Naive B cell (primary cell): Measurements from ENCODE around the gene RPP25L. TPM values are rescaled to one million over a fixed set of nuclear protein-coding genes. Genes with fewer than 3 reads are reported as not detected.

ENCODE experiments used
- ATAC-seq, 2 donors: fragments of 150-1000 bp; cut with Tn5 transposase; 2 replicates each; pipeline ENCODE4 v1.10.0; 2021; ENCODE audit warnings: low read depth in 2 of 2, mild to moderate bottlenecking in 2 of 2, moderate library complexity in 2 of 2
- DNase-seq: peaks from one replicate; pipeline ENCODE4 v3.0.0; 2022
- H3K27ac Mint-ChIP-seq, 6 donors: one replicate each; pipeline ENCODE4 v1.8.0; 2020 to 2022; ENCODE audit warnings: mild to moderate bottlenecking in 6 of 6, mixed read lengths in 6 of 6, moderate library complexity in 5 of 6, inconsistent platforms in 2 of 6
- H3K27me3 Mint-ChIP-seq, 3 donors: one replicate each; pipeline ENCODE4 v1.8.0; 2021 to 2022; ENCODE audit warnings: mixed read lengths in 3 of 3, mild to moderate bottlenecking in 1 of 3
- H3K36me3 Mint-ChIP-seq, 2 donors: one replicate each; pipeline ENCODE4 v1.8.0; 2020 to 2022; ENCODE audit warnings: mixed read lengths in 2 of 2, inconsistent platforms in 1 of 2, mild to moderate bottlenecking in 1 of 2
- H3K4me1 Mint-ChIP-seq, 3 donors: one replicate each; pipeline ENCODE4 v1.8.0; 2020 to 2022; ENCODE audit warnings: mixed read lengths in 3 of 3, inconsistent platforms in 1 of 3, mild to moderate bottlenecking in 1 of 3, moderate library complexity in 1 of 3
- H3K4me3 Mint-ChIP-seq, 8 donors: one replicate each; pipeline ENCODE4 v1.8.0; 2020 to 2022; ENCODE audit warnings: mild to moderate bottlenecking in 8 of 8, mixed read lengths in 8 of 8, moderate library complexity in 8 of 8, inconsistent platforms in 2 of 8
- H3K9me3 Mint-ChIP-seq, 7 donors: one replicate each; pipeline ENCODE4 v1.8.0; 2020 to 2022; ENCODE audit warnings: mixed read lengths in 7 of 7, mild to moderate bottlenecking in 5 of 7, inconsistent platforms in 2 of 7, moderate library complexity in 1 of 7
- polyA plus RNA-seq, 6 donors: library from polyadenylated mRNA; unstranded; fragments of 300-500 nt; fragmentation: Illumina TruSeq; gene quantifications; one replicate each; pipeline ENCODE4 v1.2.3, GENCODE V29; 2021; ENCODE audit warnings: low read depth in 6 of 6

RPP25L gene
- polyA plus RNA-seq, 6 donors from 2014 or later = 25.1 to 50.6 (median 43.7) TPM

DNA sequence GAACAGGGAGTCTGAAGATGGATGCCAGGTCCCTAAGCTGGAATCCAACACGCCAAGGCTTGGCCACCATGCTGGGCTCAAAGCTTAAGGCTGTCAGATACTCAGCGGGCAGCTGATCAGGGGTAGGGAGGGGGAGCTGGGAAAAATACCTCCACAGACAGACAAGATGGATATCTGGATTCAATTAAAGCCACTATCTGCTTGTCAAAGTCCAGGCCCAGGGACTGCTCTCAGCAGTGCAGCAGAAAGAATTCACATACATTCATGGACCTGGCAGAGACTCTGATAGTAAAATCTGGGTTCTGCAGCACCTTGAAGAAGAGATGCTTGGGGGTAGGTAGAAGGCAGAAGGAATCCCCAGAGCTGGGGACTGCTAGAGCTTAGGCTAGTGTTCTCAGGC, 3.2 kb upstream of the RPP25L start:
- Mint-ChIP-seq H3K9me3 (peaks cover 0 to 2% (median 0%) of the 10 kb centered on the region in 7 donors), H3K4me1 (peaks cover 29 to 44% (median 34%) of the 10 kb centered on the region in 3 donors), H3K27me3 (no peaks in the 10 kb centered on the region), H3K4me3 (peak overlapping the region in 1 of 8 donors; percentile 11), H3K36me3 (peaks cover 13 to 24% of the 10 kb centered on the region in 2 donors), H3K27ac (no peak overlapping the region)
- DNase-seq (no peak), ATAC-seq (no peak)

DNA sequence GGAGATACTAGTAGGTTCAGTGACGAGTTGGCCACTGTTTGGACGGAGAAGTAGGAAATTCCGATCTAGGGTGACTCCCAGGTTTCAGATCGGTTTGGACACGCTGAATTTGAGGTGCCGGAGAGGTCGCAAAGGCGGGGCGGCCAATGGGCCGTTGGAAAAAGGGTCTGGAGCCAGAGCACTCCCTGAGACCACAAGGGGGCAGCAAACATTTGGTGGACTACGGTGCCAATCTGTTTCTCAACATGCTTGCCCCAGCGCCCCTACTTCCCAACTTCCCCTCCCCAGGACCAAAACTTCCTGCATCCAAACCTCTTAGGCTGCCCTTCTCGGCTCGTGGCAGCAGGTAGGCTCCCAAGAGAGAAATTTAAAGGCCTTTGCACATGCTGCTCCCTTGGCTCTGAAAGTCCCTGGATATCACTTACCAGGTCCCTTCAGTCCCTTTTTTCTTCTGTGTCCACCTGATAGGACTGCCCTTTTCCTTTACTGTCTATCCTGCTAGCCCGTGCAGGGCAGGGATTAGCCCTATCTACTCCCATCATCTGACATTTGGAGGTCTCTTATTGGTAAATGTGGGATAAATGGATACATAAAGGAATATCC, 992 bp upstream of the RPP25L start:
- H3K36me3 Mint-ChIP-seq = peaks cover 13 to 24% of the 10 kb centered on the region in 2 donors
- H3K9me3 Mint-ChIP-seq = peaks cover 0 to 2% (median 0%) of the 10 kb centered on the region in 7 donors
- ATAC-seq (peak; percentile 55 to 60), DNase-seq (peak; percentile 75)
- H3K4me1 Mint-ChIP-seq = peaks cover 16 to 26% (median 22%) of the 10 kb centered on the region in 3 donors
- H3K27me3 Mint-ChIP-seq = no peaks in the 10 kb centered on the region
- peak overlapping the region in 4 of 6 donors; percentile 64 to 94 (median 81) for H3K27ac Mint-ChIP-seq
- peak overlapping the region; percentile 86 to 96 (median 93) for H3K4me3 Mint-ChIP-seq

DNA sequence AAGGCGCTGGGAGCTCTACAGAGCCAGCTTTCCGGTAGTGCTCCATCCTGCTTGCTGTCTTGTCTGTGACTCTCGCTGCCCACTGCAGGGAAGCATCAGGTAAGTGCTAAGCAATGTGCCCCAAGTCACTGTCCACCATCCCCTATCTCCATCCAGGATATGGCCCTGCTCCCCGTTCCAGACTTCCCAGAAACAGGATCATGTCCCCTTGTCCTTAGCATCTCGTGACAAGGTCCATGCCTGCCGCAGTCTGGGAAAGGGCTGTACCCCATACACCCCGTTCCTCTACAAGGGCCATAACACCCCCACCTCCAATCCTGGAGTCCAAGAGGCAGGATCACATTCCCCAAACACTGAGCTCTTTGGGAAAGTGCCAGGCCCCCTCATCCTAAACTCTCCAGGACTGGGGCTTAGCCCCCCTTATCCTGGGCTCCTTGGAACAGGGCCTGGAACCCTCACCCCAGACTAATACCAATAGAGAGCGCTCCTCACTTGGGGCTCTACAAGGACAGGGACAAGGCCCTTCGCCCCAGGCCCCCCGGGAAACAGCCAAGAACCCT, 566 bp downstream of the RPP25L start:
- peaks cover 0 to 2% (median 0%) of the 10 kb centered on the region in 7 donors for H3K9me3 Mint-ChIP-seq
- H3K27ac Mint-ChIP-seq = peak overlapping the region; percentile 72 to 94 (median 92)
- no peaks in the 10 kb centered on the region for H3K27me3 Mint-ChIP-seq
- peak in 1 of 2 donors; percentile 1 for ATAC-seq
- peak overlapping the region; percentile 86 to 96 (median 93) for H3K4me3 Mint-ChIP-seq
- peaks cover 5 to 10% of the 10 kb centered on the region in 2 donors for H3K36me3 Mint-ChIP-seq
- H3K4me1 Mint-ChIP-seq = peaks cover 16 to 26% (median 22%) of the 10 kb centered on the region in 3 donors
- DNase-seq = no peak

DNA sequence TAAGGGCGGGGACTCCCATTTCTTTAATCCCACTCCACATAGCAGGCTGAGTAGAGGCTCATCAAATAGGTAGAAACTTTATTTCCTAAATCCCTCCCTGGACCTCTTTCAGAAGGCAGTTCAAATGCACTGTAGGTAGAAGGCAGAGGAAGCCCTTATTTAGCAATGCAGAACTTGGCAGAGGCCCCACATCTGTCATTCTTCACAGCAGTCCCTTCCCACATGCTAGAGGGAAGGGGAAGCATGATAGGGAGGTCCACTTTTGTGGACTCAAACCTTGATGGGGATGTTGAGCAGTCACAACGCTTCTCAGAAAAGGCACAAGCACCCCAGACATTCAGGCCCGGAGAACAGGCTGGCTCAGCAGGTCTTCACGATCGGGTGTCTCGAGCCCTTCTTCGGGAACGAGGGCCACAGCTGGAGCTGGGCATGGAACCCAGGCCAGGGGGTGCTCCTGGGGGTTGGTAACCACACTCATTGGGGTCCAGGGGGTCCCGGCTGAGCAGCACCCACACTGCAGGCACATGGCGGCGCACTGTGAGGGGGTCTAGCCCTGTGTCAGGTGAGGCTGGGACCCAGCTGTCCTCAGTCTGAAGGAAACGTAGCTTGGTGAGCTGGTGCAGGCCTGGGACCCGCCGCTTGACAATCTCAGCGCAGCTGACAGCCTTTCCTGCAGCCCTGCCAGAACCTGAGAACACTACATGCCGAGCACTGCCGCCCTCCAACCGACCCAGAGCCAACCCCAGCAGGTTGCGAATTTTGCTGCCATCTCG, 1.3 kb downstream of the RPP25L start:
- Mint-ChIP-seq H3K27me3 (no peaks in the 10 kb centered on the region), H3K9me3 (peaks cover 0 to 2% (median 0%) of the 10 kb centered on the region in 7 donors), H3K4me1 (peaks cover 13 to 26% (median 22%) of the 10 kb centered on the region in 3 donors), H3K4me3 (peak overlapping the region in 7 of 8 donors; percentile 37 to 96 (median 93)), H3K27ac (no peak overlapping the region), H3K36me3 (peaks cover 0 to 6% of the 10 kb centered on the region in 2 donors)
- DNase-seq (no peak), ATAC-seq (no peak)

DNA sequence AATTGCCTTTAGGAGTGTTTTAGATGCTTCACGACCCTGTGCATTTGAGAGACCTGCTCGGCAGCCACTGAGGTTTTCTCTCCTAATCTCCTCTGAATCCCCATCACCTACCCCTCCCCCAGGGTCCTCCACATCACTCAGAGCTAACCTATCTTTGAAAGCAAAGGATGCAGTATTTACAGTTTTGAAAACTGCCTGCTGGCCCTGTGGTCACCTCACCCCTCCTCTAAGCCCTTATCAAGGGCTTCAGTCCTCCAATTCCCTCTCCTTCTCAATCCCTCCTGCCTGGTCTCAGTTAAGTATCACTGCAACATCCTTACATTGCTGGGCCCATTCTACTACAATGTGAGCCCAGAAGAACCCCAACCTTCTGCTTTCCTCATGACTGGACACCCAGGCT, 4.6 kb downstream of the RPP25L start:
- Mint-ChIP-seq H3K4me1 (peaks cover 8 to 16% (median 12%) of the 10 kb centered on the region in 3 donors), H3K27me3 (peaks cover 0 to 15% (median 5%) of the 10 kb centered on the region in 3 donors), H3K36me3 (no peaks in the 10 kb centered on the region), H3K27ac (no peak overlapping the region), H3K4me3 (no peak overlapping the region), H3K9me3 (peaks cover 0 to 2% (median 0%) of the 10 kb centered on the region in 7 donors)
- no peak for DNase-seq
- ATAC-seq = no peak

DNA sequence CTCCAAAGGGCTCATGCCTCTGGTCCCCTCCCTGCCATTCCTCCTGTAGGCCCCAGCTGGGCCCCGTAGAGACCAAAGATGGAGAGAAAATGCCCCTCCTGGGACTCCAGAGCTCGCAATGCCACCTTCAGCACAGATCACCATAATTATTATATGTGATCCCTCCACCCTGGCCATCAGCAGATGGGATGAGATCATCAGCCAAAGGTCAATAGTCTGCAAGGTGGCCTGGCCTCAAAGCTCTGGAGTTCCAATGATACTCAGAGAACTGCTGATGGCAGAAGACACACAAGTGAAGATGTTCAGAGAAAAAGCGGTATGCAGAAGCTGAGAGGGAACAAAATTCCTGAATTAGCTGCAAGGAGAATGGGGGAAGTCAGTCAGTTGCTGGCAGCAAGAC, 5.0 kb downstream of the RPP25L start:
- DNase-seq = no peak
- Mint-ChIP-seq H3K27me3 (peaks cover 0 to 15% (median 5%) of the 10 kb centered on the region in 3 donors), H3K36me3 (no peaks in the 10 kb centered on the region), H3K4me3 (no peak overlapping the region), H3K4me1 (peaks cover 8 to 14% (median 9%) of the 10 kb centered on the region in 3 donors), H3K9me3 (peaks cover 0 to 2% (median 0%) of the 10 kb centered on the region in 7 donors), H3K27ac (no peak overlapping the region)
- ATAC-seq = no peak

DNA sequence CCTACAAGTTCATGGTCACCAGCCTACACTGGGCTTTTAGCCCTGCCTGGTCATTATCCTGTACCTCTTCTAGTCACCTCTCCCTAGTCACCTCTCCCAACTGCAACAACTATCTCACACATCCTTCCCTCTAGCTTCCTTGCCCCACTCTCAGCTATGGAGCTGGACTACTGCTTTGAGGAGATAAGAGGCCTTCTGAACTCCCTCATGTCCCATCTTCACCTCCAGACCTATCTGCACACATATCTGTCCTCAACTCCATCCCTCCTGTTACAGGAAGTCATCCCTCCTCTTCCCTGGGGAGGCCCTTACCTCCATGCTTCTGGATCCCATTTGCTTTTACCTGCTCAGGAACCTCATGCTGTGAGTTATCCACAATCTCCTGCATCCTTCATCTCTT, 5.7 kb downstream of the RPP25L start:
- peaks cover 0 to 2% (median 0%) of the 10 kb centered on the region in 7 donors for H3K9me3 Mint-ChIP-seq
- H3K4me3 Mint-ChIP-seq = no peak overlapping the region
- peaks cover 0 to 15% (median 10%) of the 10 kb centered on the region in 3 donors for H3K27me3 Mint-ChIP-seq
- ATAC-seq (no peak), DNase-seq (no peak)
- peaks cover under 1 to 10% (median 2%) of the 10 kb centered on the region in 3 donors for H3K4me1 Mint-ChIP-seq
- no peaks in the 10 kb centered on the region for H3K36me3 Mint-ChIP-seq
- H3K27ac Mint-ChIP-seq = no peak overlapping the region

DNA sequence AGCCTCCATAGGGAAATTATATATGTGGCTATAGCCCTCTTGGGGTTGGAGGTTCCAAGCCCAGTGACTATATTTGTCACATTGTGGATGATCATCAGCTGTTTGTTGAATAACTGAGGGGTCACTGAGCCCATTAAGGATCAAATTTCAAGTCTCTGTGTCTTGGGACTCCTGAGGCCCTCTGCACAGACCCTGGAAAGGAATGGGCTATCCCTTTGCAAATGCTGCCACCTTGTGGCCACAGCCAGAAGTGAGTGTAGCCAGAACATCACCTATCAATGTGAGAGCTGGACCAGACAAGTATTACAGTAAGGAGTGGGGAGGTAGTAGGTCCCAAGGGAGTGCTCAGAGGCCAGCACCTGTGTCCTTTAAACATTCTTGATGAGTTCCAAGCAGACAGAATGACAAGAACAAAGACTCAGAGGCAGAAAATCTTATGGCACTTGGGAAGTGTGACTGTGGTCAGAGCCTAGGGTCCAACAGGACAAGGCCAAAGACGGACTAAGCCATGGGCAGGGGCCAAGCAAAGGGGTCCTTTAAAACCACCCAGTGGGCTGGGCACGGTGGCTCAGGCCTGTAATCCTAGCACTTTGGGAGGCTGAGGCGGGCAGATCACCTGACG, 8.2 kb downstream of the RPP25L start:
- no peak overlapping the region for H3K27ac Mint-ChIP-seq
- no peaks in the 10 kb centered on the region for H3K36me3 Mint-ChIP-seq
- no peaks in the 10 kb centered on the region for H3K4me1 Mint-ChIP-seq
- peak overlapping the region in 1 of 8 donors; percentile 5 for H3K4me3 Mint-ChIP-seq
- H3K9me3 Mint-ChIP-seq = no peaks in the 10 kb centered on the region
- peak; percentile 92 to 96 for ATAC-seq
- H3K27me3 Mint-ChIP-seq = peaks cover 14 to 34% (median 20%) of the 10 kb centered on the region in 3 donors
- peak; percentile 72 for DNase-seq

DNA sequence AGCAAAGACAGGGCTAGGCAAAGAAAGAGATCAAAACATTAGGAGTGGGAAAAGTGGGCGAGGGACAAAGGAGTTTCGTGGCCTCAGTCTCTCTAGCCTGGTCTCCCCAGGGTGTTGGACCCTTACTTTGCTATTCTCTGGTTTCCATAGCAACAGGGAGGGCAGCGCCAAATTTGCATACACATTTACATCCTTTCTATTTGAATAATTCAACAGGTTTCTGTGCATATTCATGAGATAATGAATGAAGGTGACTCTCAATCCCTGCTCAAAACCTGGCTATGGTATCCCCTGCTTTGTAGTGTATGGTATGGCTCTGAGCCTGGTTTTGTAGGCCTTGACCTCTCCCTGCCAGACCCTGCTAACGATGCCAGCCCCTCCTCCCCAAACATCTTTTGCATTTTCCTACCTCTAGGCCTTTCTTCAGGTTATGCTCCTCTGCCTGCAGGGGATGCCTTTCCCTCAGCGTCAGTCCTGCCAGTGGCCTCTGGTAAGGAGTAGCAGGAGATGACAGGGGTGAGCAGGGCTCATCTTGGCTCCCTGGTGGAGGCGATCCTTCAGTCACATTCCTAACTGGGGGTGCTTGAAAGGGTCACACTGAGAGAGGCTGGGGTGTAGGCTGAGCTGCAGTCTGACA, 9.8 kb downstream of the RPP25L start:
- H3K27ac Mint-ChIP-seq = peak overlapping the region in 1 of 6 donors; percentile 30
- no peak overlapping the region for H3K4me3 Mint-ChIP-seq
- no peaks in the 10 kb centered on the region for H3K36me3 Mint-ChIP-seq
- H3K4me1 Mint-ChIP-seq = no peaks in the 10 kb centered on the region
- peaks cover 24 to 44% (median 27%) of the 10 kb centered on the region in 3 donors for H3K27me3 Mint-ChIP-seq
- DNase-seq (no peak), ATAC-seq (no peak)
- H3K9me3 Mint-ChIP-seq = no peaks in the 10 kb centered on the region

DNA sequence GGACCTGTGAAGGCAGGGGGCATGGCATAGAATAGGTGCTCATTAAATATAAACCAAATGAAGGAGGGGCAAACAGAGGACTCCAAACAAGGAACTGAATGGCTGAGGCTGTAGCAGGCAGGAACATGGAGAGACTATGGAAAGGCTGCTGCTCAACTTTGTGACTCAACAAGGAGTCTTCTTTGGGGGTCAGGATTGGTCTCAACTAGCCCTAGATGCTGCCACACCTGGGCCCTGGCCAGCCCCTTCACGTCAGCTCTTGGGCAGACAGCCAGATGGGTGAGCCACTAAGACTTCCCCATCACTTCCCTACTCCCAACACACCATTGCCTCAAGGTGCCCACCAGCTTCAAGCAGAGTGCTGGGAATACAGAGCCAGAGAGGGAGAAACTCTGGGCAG, 11.0 kb downstream of the RPP25L start:
- H3K27ac Mint-ChIP-seq = no peak overlapping the region
- H3K4me3 Mint-ChIP-seq = no peak overlapping the region
- H3K36me3 Mint-ChIP-seq = no peaks in the 10 kb centered on the region
- no peaks in the 10 kb centered on the region for H3K4me1 Mint-ChIP-seq
- no peak for ATAC-seq
- H3K27me3 Mint-ChIP-seq = peaks cover 33 to 55% (median 36%) of the 10 kb centered on the region in 3 donors
- no peaks in the 10 kb centered on the region for H3K9me3 Mint-ChIP-seq
- no peak for DNase-seq

DNA sequence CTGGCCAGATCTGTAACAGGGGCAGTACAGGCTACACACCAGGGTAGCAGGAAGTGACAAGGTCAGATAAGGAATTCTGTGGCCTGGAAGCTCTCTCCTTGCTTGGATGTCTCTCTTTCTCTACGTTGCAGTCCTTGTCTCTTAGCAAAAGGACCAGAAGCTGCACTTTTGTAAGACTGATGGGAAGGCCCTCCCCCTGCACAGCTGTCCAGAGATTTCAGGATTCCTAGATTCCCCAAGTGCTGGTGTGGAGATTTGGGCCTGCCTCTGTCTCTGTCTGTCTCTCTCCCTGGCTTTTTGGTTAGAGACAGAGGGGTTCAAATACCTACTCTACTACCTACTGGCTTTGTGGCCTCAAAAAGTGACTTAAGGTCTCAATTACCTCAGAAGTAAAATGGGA, 12.4 kb downstream of the RPP25L start:
- H3K36me3 Mint-ChIP-seq = no peaks in the 10 kb centered on the region
- no peak for ATAC-seq
- H3K9me3 Mint-ChIP-seq = no peaks in the 10 kb centered on the region
- H3K27me3 Mint-ChIP-seq = peaks cover 42 to 54% (median 46%) of the 10 kb centered on the region in 3 donors
- H3K27ac Mint-ChIP-seq = no peak overlapping the region
- DNase-seq = no peak
- H3K4me3 Mint-ChIP-seq = no peak overlapping the region
- H3K4me1 Mint-ChIP-seq = no peaks in the 10 kb centered on the region

DNA sequence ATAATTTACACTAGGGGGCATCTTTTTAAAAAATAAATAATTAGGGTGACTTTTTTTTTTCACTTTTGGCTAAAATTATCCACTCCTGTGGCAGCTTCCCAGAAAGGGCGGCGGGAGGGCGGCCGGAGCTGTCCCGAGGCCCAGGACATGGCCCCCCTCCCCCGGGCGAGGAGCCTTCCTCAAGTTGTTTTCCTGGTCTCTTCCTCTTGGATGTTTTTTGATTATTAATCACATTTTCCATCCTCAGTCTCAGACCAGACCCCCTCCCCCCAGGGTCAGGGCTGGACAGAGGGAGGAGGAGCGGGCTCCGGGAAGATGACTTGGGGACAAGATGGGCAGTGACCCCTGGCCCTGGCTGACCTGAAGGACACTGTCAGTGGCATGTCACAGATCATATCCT, 17.7 kb downstream of the RPP25L start:
- no peaks in the 10 kb centered on the region for H3K36me3 Mint-ChIP-seq
- DNase-seq (no peak), ATAC-seq (no peak)
- H3K27ac Mint-ChIP-seq = no peak overlapping the region
- peaks cover 45 to 79% (median 72%) of the 10 kb centered on the region in 3 donors for H3K27me3 Mint-ChIP-seq
- peaks cover 25 to 34% (median 29%) of the 10 kb centered on the region in 3 donors for H3K4me1 Mint-ChIP-seq
- H3K9me3 Mint-ChIP-seq = no peaks in the 10 kb centered on the region
- peak overlapping the region in 1 of 8 donors; percentile 33 for H3K4me3 Mint-ChIP-seq
